WTC11 (cell line): ENCODE measurements around the gene CLPX.

Experiments used
- ATF1 ChIP-seq: sonication (generic); formaldehyde crosslinking; IDR thresholded peaks from 2 replicates; pipeline ENCODE4 v1.8.1; 2023; ENCODE audit warnings: mild to moderate bottlenecking, moderate library complexity, missing genetic modification reagents
- CTCF ChIP-seq: fragments of 200-600 bp; IDR thresholded peaks from 2 replicates; pipeline ENCODE4 v1.8.0; 2022; ENCODE audit warnings: antibody characterized with exemption
- E2F1 ChIP-seq: sonication (generic); formaldehyde crosslinking; IDR thresholded peaks from 2 replicates; pipeline ENCODE4 v1.8.0; 2022; ENCODE audit warnings: mild to moderate bottlenecking, missing genetic modification reagents
- EMX1 ChIP-seq: fragments of 250-450 bp; sonication (Bioruptor Pico); IDR thresholded peaks from 2 replicates; pipeline ENCODE4 v1.8.0; 2021; ENCODE audit warnings: mild to moderate bottlenecking
- FOXJ3 ChIP-seq: sonication (generic); formaldehyde crosslinking; IDR thresholded peaks from 2 replicates; pipeline ENCODE4 v1.9.0; 2021; ENCODE audit warnings: missing genetic modification reagents, mild to moderate bottlenecking, borderline replicate concordance
- FOXP1 ChIP-seq: sonication (generic); formaldehyde crosslinking; IDR thresholded peaks from 2 replicates; pipeline ENCODE4 v1.8.0; 2022; ENCODE audit warnings: missing genetic modification reagents, mild to moderate bottlenecking, moderate library complexity, borderline replicate concordance
- JUN ChIP-seq: sonication (generic); formaldehyde crosslinking; IDR thresholded peaks from 2 replicates; pipeline ENCODE4 v1.8.0; 2023; ENCODE audit warnings: mild to moderate bottlenecking, missing genetic modification reagents
- MAX ChIP-seq: sonication (generic); formaldehyde crosslinking; IDR thresholded peaks from 2 replicates; pipeline ENCODE4 v1.8.0; 2022; ENCODE audit warnings: mild to moderate bottlenecking, missing genetic modification reagents
- TCF7 ChIP-seq: sonication (generic); formaldehyde crosslinking; IDR thresholded peaks from 2 replicates; pipeline ENCODE4 v1.8.0; 2022; ENCODE audit warnings: mild to moderate bottlenecking, low read depth, missing genetic modification reagents, moderate library complexity
- TEAD4 ChIP-seq: sonication (generic); formaldehyde crosslinking; IDR thresholded peaks from 2 replicates; pipeline ENCODE4 v1.8.0; 2022; ENCODE audit warnings: mild to moderate bottlenecking, missing genetic modification reagents
- ZNF121 ChIP-seq: sonication (generic); formaldehyde crosslinking; IDR thresholded peaks from 2 replicates; pipeline ENCODE4 v1.8.0; 2023; ENCODE audit warnings: missing genetic modification reagents
- ZNF232 ChIP-seq: sonication (generic); formaldehyde crosslinking; IDR thresholded peaks from 2 replicates; pipeline ENCODE4 v1.8.0; 2022; ENCODE audit warnings: mild to moderate bottlenecking, missing genetic modification reagents
- ZNF512 ChIP-seq: sonication (generic); formaldehyde crosslinking; IDR thresholded peaks from 2 replicates; pipeline ENCODE4 v1.8.1; 2022; ENCODE audit warnings: missing genetic modification reagents, borderline replicate concordance
- ZNF671 ChIP-seq: fragments of 250-450 bp; sonication (Bioruptor Pico); IDR thresholded peaks from 2 replicates; pipeline ENCODE4 v1.8.0; 2021; ENCODE audit warnings: mild to moderate bottlenecking

- TF ChIP-seq CTCF (no peak), ZNF671 (CRISPR knock-in tag) (no peak), JUN (CRISPR knock-in tag) (no peak), E2F1 (CRISPR knock-in tag) (no peak), ZNF232 (CRISPR knock-in tag) (no peak), ZNF512 (no peak), TEAD4 (CRISPR knock-in tag) (no peak), ATF1 (CRISPR knock-in tag) (no peak), FOXP1 (CRISPR knock-in tag) (no peak), EMX1 (no peak), MAX (no peak), ZNF121 (CRISPR knock-in tag) (no peak), FOXJ3 (no peak), TCF7 (CRISPR knock-in tag) (no peak)
These were observed 85.8 kb downstream of the CLPX start for GRCh38 chr15:65099336-65099735.
